Measurements from ENCODE around the gene WAC.

DNA sequence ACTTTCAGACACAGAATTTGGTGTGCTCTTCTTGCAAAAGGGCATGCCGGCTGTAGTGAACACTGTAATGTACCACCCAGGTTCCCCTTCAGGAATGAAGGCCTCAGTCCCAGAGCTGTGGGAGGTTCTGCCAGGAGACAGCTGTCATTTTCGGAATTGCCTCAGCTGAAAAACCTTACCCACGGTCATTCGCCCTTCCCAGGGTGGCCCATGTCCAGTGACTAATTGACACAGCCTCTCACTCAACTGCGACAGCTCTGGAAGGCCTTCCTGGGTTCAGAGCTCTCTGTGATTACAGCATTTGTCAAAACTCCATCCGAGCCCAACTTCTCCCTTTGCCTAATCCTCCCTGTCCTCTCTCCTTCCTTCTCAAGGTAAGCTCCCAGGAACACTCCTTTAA is 43.7 kb upstream of the WAC start:
- TF ChIP-seq CTCF (IDR thresholded peaks at IDR 0.05), result no peak
- no peak for TF ChIP-seq POLR2A (IDR thresholded peaks at IDR 0.05)

Data from esophagus squamous epithelium (tissue), 4 donors.